GM12878 (cell line): ENCODE data around the gene NOXA1. TPM values are rescaled to one million over a fixed set of nuclear protein-coding genes. Genes with fewer than 3 reads are reported as not detected.

ENCODE experiments used
- ATAC-seq: fragments of 200-7000 bp; cut with Tn5 transposase; 3 replicates; pipeline ENCODE4 v1.9.1; 2020; ENCODE audit warnings: mild to moderate bottlenecking, moderate library complexity
- BruUV-seq: library from RNA; stranded (reverse); fragments of 400-500 nt; replicated peaks from 2 replicates; lab custom pipeline; 2021; lab: Mats Ljungman, UMichigan
- CTCF ChIA-PET: fragments of 300-600 bp; sonication (Branson Sonifier 250); formaldehyde crosslinking; extraction: SDS; loops from one replicate; lab custom pipeline; 2021; ENCODE audit warnings: inconsistent platforms; lab: Yijun Ruan, JAX
- POLR2A ChIA-PET: fragments of 350-600 bp; formaldehyde crosslinking; extraction: SDS; loops from one replicate; lab custom pipeline; 2021; ENCODE audit warnings: inconsistent platforms; lab: Charles Lee
- RAD21 ChIA-PET: fragments of 300-600 bp; sonication (Branson Sonifier 250); formaldehyde crosslinking; loops from one replicate; lab custom pipeline; 2023; ENCODE audit warnings: antibody characterized with exemption; ENCODE audit not compliant: unreplicated experiment; lab: Charles Lee
- SMC1A ChIA-PET: fragments of 300-600 bp; sonication (Branson Sonifier 250); formaldehyde crosslinking; loops from one replicate; lab custom pipeline; 2023; ENCODE audit not compliant: unreplicated experiment, uncharacterized antibody; lab: Charles Lee
- DNase-seq: peaks from one replicate; pipeline ENCODE4 v3.0.0-alpha.2; 2011; ENCODE audit warnings: low read depth, low spot score
- FAIRE-seq: peaks from 3 replicates; lab custom pipeline; 2011; peaks lifted over from hg19 to GRCh38; lab: Jason Lieb, UNC
- H2AFZ ChIP-seq: 2 replicates; pipeline ENCODE4 v1.6.0; 2011; ENCODE audit warnings: low read depth, low read length, control low read depth; ENCODE audit not compliant: control insufficient read depth
- H3K27ac ChIP-seq: 2 replicates; pipeline ENCODE4 v1.5.1; 2011; ENCODE audit warnings: control low read depth; ENCODE audit not compliant: control insufficient read depth, insufficient read depth
- H3K27me3 ChIP-seq, 2 experiments: replicated peaks in 1 of 2; 2 replicates each; pipeline versions ENCODE4 v1.6.0 to v1.6.1; 2011; ENCODE audit warnings: low read length in 1 of 2; ENCODE audit not compliant: control insufficient read depth in 2 of 2, insufficient read depth in 2 of 2
- H3K36me3 ChIP-seq, 2 experiments: 2 replicates each; pipeline ENCODE4 v1.5.1; 2011; ENCODE audit warnings: low read length in 1 of 2; ENCODE audit not compliant: control insufficient read depth in 2 of 2, insufficient read depth in 2 of 2
- H3K4me1 ChIP-seq: 2 replicates; pipeline ENCODE4 v1.6.1; 2011; ENCODE audit warnings: mild to moderate bottlenecking, low read length, moderate library complexity, mixed read lengths; ENCODE audit not compliant: control insufficient read depth, insufficient read depth
- H3K4me2 ChIP-seq: 2 replicates; pipeline ENCODE4 v1.6.0; 2011; ENCODE audit warnings: control low read depth; ENCODE audit not compliant: control insufficient read depth, insufficient read depth
- H3K4me3 ChIP-seq: fragments of 200-600 bp; sonication (generic); 2 replicates; pipeline ENCODE4 v1.5.1; 2016
- H3K79me2 ChIP-seq: 2 replicates; pipeline ENCODE4 v1.6.0; 2011; ENCODE audit warnings: low read length; ENCODE audit not compliant: control insufficient read depth, insufficient read depth
- H3K9ac ChIP-seq: 2 replicates; pipeline ENCODE4 v1.8.0; 2011; ENCODE audit warnings: low read length, control low read depth, mixed read lengths; ENCODE audit not compliant: control insufficient read depth, insufficient read depth
- H3K9me3 ChIP-seq: replicated peaks from 3 replicates; pipeline ENCODE4 v1.5.1; 2011; ENCODE audit warnings: mild to moderate bottlenecking, low read length; ENCODE audit not compliant: control insufficient read depth, insufficient read depth
- H4K20me1 ChIP-seq: 2 replicates; pipeline ENCODE4 v1.6.0; 2011; ENCODE audit not compliant: control insufficient read depth, insufficient read depth
- BCLAF1 ChIP-seq: fragments of 450-650 bp; IDR thresholded peaks from 2 replicates; pipeline ENCODE4 v1.6.1; 2017; ENCODE audit warnings: antibody characterized with exemption, mild to moderate bottlenecking, moderate library complexity
- ESRRA ChIP-seq: IDR thresholded peaks from 2 replicates; pipeline ENCODE4 v1.6.1; 2012; ENCODE audit warnings: mild to moderate bottlenecking, low read length, improper control_type of control experiment
- GABPA ChIP-seq: IDR thresholded peaks from 2 replicates; pipeline ENCODE4 v1.6.1; 2014; ENCODE audit warnings: antibody characterized with exemption, low read depth, mild to moderate bottlenecking, inconsistent platforms
- HSF1 ChIP-seq: fragments of 150-350 bp; IDR thresholded peaks from 2 replicates; pipeline ENCODE4 v1.6.1; 2014; ENCODE audit warnings: mild to moderate bottlenecking, low read depth, low read length
- JUND ChIP-seq: IDR thresholded peaks from 2 replicates; pipeline ENCODE4 v1.6.1; 2012; ENCODE audit warnings: low read depth, mild to moderate bottlenecking, low read length, improper control_type of control experiment, moderate library complexity
- MLLT1 ChIP-seq: fragments of 450-650 bp; IDR thresholded peaks from 2 replicates; pipeline ENCODE4 v1.6.1; 2016; ENCODE audit warnings: mild to moderate bottlenecking
- NR2F1 ChIP-seq: fragments of 450-650 bp; conservative IDR thresholded peaks from 2 replicates; pipeline ENCODE4 v1.6.1; 2017; ENCODE audit warnings: mild to moderate bottlenecking
- PAX8 ChIP-seq: fragments of 450-650 bp; IDR thresholded peaks from 2 replicates; pipeline ENCODE4 v1.6.1; 2017; ENCODE audit warnings: mild to moderate bottlenecking, moderate library complexity
- POLR2A ChIP-seq: IDR thresholded peaks from 2 replicates; pipeline ENCODE4 v1.6.1; 2011; ENCODE audit warnings: low read depth, mild to moderate bottlenecking, low read length
- POU2F2 ChIP-seq: IDR thresholded peaks from 3 replicates; pipeline ENCODE4 v1.6.1; 2011; ENCODE audit warnings: low read depth, mild to moderate bottlenecking, low read length, borderline replicate concordance
- RAD51 ChIP-seq: fragments of 450-650 bp; IDR thresholded peaks from 2 replicates; pipeline ENCODE4 v1.6.1; 2016; ENCODE audit warnings: moderate library complexity, mild to moderate bottlenecking, inconsistent platforms
- ZNF24 ChIP-seq: fragments of 450-650 bp; IDR thresholded peaks from 2 replicates; pipeline ENCODE4 v1.6.1; 2017; ENCODE audit warnings: antibody characterized with exemption, mild to moderate bottlenecking
- WGBS: methylation state at CpG from one replicate; pipeline ENCODE4 v1.1.6; 2016; ENCODE audit warnings: low lambda C conversion rate; ENCODE audit not compliant: insufficient replicate concordance, insufficient coverage; ENCODE audit errors: missing lambda C conversion rate; 5-methylcytosine and 5-hydroxymethylcytosine counted together
- in situ Hi-C: fragments of 300-500 bp; cut with MboI; formaldehyde crosslinking; loops from 9 replicates; pipeline ENCODE4 v1.14.3; 2018; ENCODE audit warnings: mixed read lengths
- intact Hi-C: fragments of 100-400 bp; cut with micrococcal nuclease; formaldehyde crosslinking; loops from one replicate; pipeline ENCODE4 v1.14.2; 2022; ENCODE audit not compliant: unreplicated experiment
- polyA plus RNA-seq, 11 experiments: library from polyadenylated mRNA; depleted of rRNA in 4 of 11; unstranded in 6 of 11; stranded (reverse) in 5 of 11; fragments of >200 nt; fragmentation: Nextera tagmentation in 4 of 11; fragmentation: Illumina TruSeq in 1 of 11; extraction: Ambion mirVana in 4 of 11; extraction: Trizol in 1 of 11; gene quantifications; 1 replicate in 1 of 11; 2 replicates in 10 of 11; pipeline versions ENCODE4 v1.2.1 to v1.2.3, GENCODE V29; 2011 to 2016; ENCODE audit warnings: inconsistent platforms in 2 of 11, missing spikeins in 2 of 11, low read depth in 1 of 11
- total RNA-seq, 4 experiments: library from RNA; depleted of rRNA in 3 of 4; stranded (reverse); fragments of >200 nt in 3 of 4; fragmentation: Illumina TruSeq in 1 of 4; extraction: Trizol in 1 of 4; gene quantifications; 2 replicates each; pipeline versions ENCODE4 v1.2.1 to v1.2.3, GENCODE V29; 2013 to 2021
- TF ChIP-seq, protein P1 (sequence below): fragments of 450-650 bp; formaldehyde crosslinking; IDR thresholded peaks from 2 replicates; pipeline ENCODE4 v1.4.0; 2022; ENCODE audit warnings: mild to moderate bottlenecking, moderate library complexity

Gene NOXA1
- total and polyA plus RNA-seq, 10 of the 15 experiments (the other 5 are each of a cell fraction or from before 2014, with no cell fraction given) = 0.08 to 0.20 TPM; not detected in 8

- TF ChIP-seq, protein P1, sequence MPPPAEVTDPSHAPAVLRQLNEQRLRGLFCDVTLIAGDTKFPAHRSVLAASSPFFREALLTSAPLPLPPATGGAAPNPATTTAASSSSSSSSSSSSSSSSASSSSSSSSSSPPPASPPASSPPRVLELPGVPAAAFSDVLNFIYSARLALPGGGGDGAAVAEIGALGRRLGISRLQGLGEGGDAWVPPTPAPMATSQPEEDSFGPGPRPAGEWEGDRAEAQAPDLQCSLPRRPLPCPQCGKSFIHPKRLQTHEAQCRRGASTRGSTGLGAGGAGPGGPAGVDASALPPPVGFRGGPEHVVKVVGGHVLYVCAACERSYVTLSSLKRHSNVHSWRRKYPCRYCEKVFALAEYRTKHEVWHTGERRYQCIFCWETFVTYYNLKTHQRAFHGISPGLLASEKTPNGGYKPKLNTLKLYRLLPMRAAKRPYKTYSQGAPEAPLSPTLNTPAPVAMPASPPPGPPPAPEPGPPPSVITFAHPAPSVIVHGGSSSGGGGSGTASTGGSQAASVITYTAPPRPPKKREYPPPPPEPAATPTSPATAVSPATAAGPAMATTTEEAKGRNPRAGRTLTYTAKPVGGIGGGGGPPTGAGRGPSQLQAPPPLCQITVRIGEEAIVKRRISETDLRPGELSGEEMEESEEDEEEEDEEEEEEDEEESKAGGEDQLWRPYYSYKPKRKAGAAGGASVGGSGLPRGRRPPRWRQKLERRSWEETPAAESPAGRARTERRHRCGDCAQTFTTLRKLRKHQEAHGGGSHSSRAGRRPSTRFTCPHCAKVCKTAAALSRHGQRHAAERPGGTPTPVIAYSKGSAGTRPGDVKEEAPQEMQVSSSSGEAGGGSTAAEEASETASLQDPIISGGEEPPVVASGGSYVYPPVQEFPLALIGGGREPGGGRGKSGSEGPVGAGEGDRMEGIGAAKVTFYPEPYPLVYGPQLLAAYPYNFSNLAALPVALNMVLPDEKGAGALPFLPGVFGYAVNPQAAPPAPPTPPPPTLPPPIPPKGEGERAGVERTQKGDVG (CRISPR knock-in tag) = no peak
Measured at GRCh38 chr9:137411645-137412380, 11.4 kb upstream of the NOXA1 start (continued).

DNA sequence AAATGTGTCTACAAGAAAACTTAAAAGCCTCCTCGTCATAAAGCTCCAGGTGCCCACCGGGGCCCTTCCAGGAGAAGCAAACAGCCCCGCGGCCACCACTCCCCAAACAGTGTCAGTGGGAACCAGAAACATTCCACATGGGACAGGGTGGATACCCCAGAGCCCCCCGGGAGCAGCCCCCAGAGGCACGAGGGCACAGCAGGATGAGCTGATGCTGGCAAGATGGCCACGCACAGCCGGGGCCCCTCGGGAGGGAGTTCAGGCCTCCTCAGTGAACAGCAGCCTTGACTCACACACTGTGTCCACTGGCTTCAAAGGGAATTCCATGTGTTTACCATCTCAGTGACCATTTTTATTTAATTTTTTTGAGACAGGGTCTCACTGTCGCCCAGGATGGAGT is 10.8 kb upstream of the NOXA1 start:
- no TSS peak for BruUV-seq
- no peak for FAIRE-seq
- TF ChIP-seq JUND (no peak), POLR2A (no peak), NR2F1 (no peak), HSF1 (no peak), ESRRA (no peak), POU2F2 (no peak), RAD51 (no peak), GABPA (no peak), MLLT1 (no peak), BCLAF1 (no peak), PAX8 (no peak), ZNF24 (no peak)

More for the DNA sequence above, 10.8 kb upstream of the NOXA1 start:
- H3K4me2 ChIP-seq = no peak overlapping the region
- ATAC-seq = no peak
- 86% methylated on average over 10 of the region's 10 CpGs for WGBS
- peaks cover 4% of the 10 kb centered on the region for H3K79me2 ChIP-seq
- H3K4me1 ChIP-seq = peaks cover 25% of the 10 kb centered on the region
- H3K27me3 ChIP-seq = no peaks in the 10 kb centered on the region
- H3K4me3 ChIP-seq = no peak overlapping the region
- POLR2A ChIA-PET = interaction anchor here (1.7 kb wide), 1 partner anchor 96 kb away, joined by 4 read pairs; no protein-coding TSS in a partner anchor
- no peak for DNase-seq
- CTCF ChIA-PET = interaction anchor here (1.0 to 1.3 kb wide), 3 partner anchors 11 to 110 kb away, joined by 4 to 5 read pairs (median 4); partner anchors contain the start of genes EXD3, NOXA1 and NRARP
- H3K9ac ChIP-seq = no peak overlapping the region
- in situ Hi-C loops (no loop called here), intact Hi-C loops (no loop called here)
- RAD21 ChIA-PET = interaction anchor here (1.6 kb wide), 1 partner anchor 10 kb away, joined by 4 read pairs; the partner anchor contains the start of gene EXD3
- no peak overlapping the region for H2AFZ ChIP-seq
- SMC1A ChIA-PET = interaction anchor here (0.8 to 1.3 kb wide), 2 partner anchors 10 to 110 kb away, joined by 3 to 4 read pairs; partner anchors contain the start of gene NRARP
- H3K27ac ChIP-seq = no peak overlapping the region
- H3K36me3 ChIP-seq = no peaks in the 10 kb centered on the region
- H3K9me3 ChIP-seq = no peaks in the 10 kb centered on the region
- H4K20me1 ChIP-seq = no peaks in the 10 kb centered on the region
